ENCODE results near the gene TTC9C. TPM values are rescaled to one million over a fixed set of nuclear protein-coding genes. Genes with fewer than 3 reads are reported as not detected.
A peak's percentile ranks its signal among the peaks of the same experiment; 100 is the strongest.

Gene TTC9C
- total and polyA plus RNA-seq, 2 of the 13 experiments (the other 11 are each of a cell fraction or from before 2014, with no cell fraction given) = 28.0 to 36.4 TPM

- TF ChIP-seq GTF3A (CRISPR knock-in tag; conservative IDR thresholded peaks at IDR 0.05) (0 out of 2 replicates have a peak, but pooled peaks have one; percentile 39), POLR2AphosphoS5 (IDR thresholded peaks at IDR 0.05; ENCODE audit: low read depth, low read length) (peak; percentile 79), ZFP90 (CRISPR knock-in tag; IDR thresholded peaks at IDR 0.05; ENCODE audit: borderline replicate concordance) (0 out of 2 replicates have a peak, but pooled peaks have one; percentile 27), EEA1 (CRISPR knock-in tag; IDR thresholded peaks at IDR 0.05; ENCODE audit: borderline replicate concordance) (0 out of 2 replicates have a peak, but pooled peaks have one; percentile 45), ZNF567 (CRISPR knock-in tag; IDR thresholded peaks at IDR 0.05; ENCODE audit: borderline replicate concordance) (no peak), MAZ (IDR thresholded peaks at IDR 0.05; ENCODE audit: borderline replicate concordance, low read depth, low read length) (no peak), MAZ (CRISPR knock-in tag; IDR thresholded peaks at IDR 0.05; ENCODE audit: low read depth) (0 out of 2 replicates have a peak, but pooled peaks have one; percentile 17), ZNF205 (CRISPR knock-in tag; IDR thresholded peaks at IDR 0.05) (peak; percentile 61; the same call in 1 of the 2 replicates), ZNF614 (CRISPR knock-in tag; IDR thresholded peaks at IDR 0.05; ENCODE audit: borderline replicate concordance) (no peak), MEIS1 (CRISPR knock-in tag; IDR thresholded peaks at IDR 0.05; ENCODE audit: borderline replicate concordance) (0 out of 2 replicates have a peak, but pooled peaks have one; percentile 24), SAP130 (CRISPR knock-in tag; IDR thresholded peaks at IDR 0.05; ENCODE audit: low read depth) (peak; percentile 92), NFAT5 (CRISPR knock-in tag; IDR thresholded peaks at IDR 0.05) (0 out of 2 replicates have a peak, but pooled peaks have one; percentile 49), ZBTB8A (CRISPR knock-in tag; IDR thresholded peaks at IDR 0.05; ENCODE audit: borderline replicate concordance, low read depth) (peak; percentile 27; the same call in 1 of the 2 replicates), E2F1 (CRISPR knock-in tag; IDR thresholded peaks at IDR 0.05) (peak; percentile 45; the same call in 1 of the 2 replicates), ZNF256 (CRISPR knock-in tag; conservative IDR thresholded peaks at IDR 0.05) (0 out of 2 replicates have a peak, but pooled peaks have one; percentile 60), KAT8 (CRISPR knock-in tag; IDR thresholded peaks at IDR 0.05) (peak; percentile 90), NR2C2 (CRISPR knock-in tag; IDR thresholded peaks at IDR 0.05; ENCODE audit: borderline replicate concordance) (peak; percentile 99)
Measured at GRCh38 chr11:62728171-62728988, at the start of gene TTC9C (continued).
